Gastrocnemius medialis (tissue), 4 donors: ENCODE measurements around the gene RNF220.

Source experiments
- POLR2A ChIP-seq, 2 donors: fragments of 450-650 bp; IDR thresholded peaks; one replicate each; pipeline ENCODE4 v1.6.1; 2017; ENCODE audit warnings: antibody characterized with exemption in 2 of 2, mild to moderate bottlenecking in 2 of 2, moderate library complexity in 2 of 2
- TF ChIP-seq, protein P1 (sequence below), 5 experiments: fragments of 450-650 bp in 3 of 5; fragments of 200-600 bp in 2 of 5; sonication (generic) in 2 of 5; IDR thresholded peaks in 4 of 5; conservative IDR thresholded peaks in 1 of 5; 1 replicate in 4 of 5; 2 replicates in 1 of 5; pipeline ENCODE4 v1.5.1; 2016 to 2019; ENCODE audit warnings: antibody characterized with exemption in 5 of 5, mild to moderate bottlenecking in 3 of 5, moderate library complexity in 3 of 5

- TF ChIP-seq, protein P1, sequence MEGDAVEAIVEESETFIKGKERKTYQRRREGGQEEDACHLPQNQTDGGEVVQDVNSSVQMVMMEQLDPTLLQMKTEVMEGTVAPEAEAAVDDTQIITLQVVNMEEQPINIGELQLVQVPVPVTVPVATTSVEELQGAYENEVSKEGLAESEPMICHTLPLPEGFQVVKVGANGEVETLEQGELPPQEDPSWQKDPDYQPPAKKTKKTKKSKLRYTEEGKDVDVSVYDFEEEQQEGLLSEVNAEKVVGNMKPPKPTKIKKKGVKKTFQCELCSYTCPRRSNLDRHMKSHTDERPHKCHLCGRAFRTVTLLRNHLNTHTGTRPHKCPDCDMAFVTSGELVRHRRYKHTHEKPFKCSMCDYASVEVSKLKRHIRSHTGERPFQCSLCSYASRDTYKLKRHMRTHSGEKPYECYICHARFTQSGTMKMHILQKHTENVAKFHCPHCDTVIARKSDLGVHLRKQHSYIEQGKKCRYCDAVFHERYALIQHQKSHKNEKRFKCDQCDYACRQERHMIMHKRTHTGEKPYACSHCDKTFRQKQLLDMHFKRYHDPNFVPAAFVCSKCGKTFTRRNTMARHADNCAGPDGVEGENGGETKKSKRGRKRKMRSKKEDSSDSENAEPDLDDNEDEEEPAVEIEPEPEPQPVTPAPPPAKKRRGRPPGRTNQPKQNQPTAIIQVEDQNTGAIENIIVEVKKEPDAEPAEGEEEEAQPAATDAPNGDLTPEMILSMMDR (IDR thresholded peaks at IDR 0.05 in 4 of 5, conservative IDR thresholded peaks at IDR 0.05 in 1 of 5), result no peak
- TF ChIP-seq POLR2A (IDR thresholded peaks at IDR 0.05), result no peak
Measured at GRCh38 chr1:44603718-44604117, 198.7 kb downstream of the RNF220 start.
